AG04449 (cell line): Measurements from ENCODE around the gene PUM1.
"Not testable (repeated sequence)": the region's sequence is repeated elsewhere in the genome, so short reads cannot be mapped to it uniquely, and the experiment has no call there.

Source experiments
- CTCF ChIA-PET: fragments of 350-600 bp; formaldehyde crosslinking; extraction: SDS; loops from one replicate; lab custom pipeline; 2021; ENCODE audit warnings: antibody characterized with exemption; lab: Yijun Ruan, JAX
- POLR2A ChIA-PET: fragments of 400-600, 350-600 bp; formaldehyde crosslinking; extraction: SDS; loops from one replicate; lab custom pipeline; 2020; ENCODE audit warnings: antibody characterized with exemption, inconsistent platforms; lab: Yijun Ruan, JAX
- DNase-seq: peaks from one replicate; pipeline ENCODE4 v3.0.0-alpha.2; 2010; ENCODE audit warnings: low read depth, low spot score
- H3K4me3 ChIP-seq: 2 replicates; pipeline ENCODE4 v1.5.1; 2011; ENCODE audit warnings: low read depth, mild to moderate bottlenecking, control low read depth, low read length
- TF ChIP-seq, protein P1 (sequence below): IDR thresholded peaks from one replicate; pipeline ENCODE4 v1.5.1; 2011; ENCODE audit warnings: mild to moderate bottlenecking, moderate library complexity, low read length, control low read depth, inconsistent platforms; ENCODE audit not compliant: insufficient read depth; ENCODE audit errors: missing control alignments

The PUM1 gene

GRCh38 chr1:31064111-31064717, 1.3 kb downstream of the PUM1 start:
- CTCF ChIA-PET, result interaction anchor here (1.0 to 2.9 kb wide), 2 partner anchors 120 to 135 kb away, joined by 3 to 8 read pairs; no protein-coding TSS in a partner anchor

GRCh38 chr1:31063631-31064030, 1.9 kb downstream of the PUM1 start:
- ChIA-PET CTCF (interaction anchor here (1.0 to 2.9 kb wide), 2 partner anchors 120 to 135 kb away, joined by 3 to 8 read pairs; no protein-coding TSS in a partner anchor), POLR2A (no interaction called here)
- H3K4me3 ChIP-seq, result peak overlapping the region; percentile 89
- no peak for DNase-seq
- TF ChIP-seq, protein P1, sequence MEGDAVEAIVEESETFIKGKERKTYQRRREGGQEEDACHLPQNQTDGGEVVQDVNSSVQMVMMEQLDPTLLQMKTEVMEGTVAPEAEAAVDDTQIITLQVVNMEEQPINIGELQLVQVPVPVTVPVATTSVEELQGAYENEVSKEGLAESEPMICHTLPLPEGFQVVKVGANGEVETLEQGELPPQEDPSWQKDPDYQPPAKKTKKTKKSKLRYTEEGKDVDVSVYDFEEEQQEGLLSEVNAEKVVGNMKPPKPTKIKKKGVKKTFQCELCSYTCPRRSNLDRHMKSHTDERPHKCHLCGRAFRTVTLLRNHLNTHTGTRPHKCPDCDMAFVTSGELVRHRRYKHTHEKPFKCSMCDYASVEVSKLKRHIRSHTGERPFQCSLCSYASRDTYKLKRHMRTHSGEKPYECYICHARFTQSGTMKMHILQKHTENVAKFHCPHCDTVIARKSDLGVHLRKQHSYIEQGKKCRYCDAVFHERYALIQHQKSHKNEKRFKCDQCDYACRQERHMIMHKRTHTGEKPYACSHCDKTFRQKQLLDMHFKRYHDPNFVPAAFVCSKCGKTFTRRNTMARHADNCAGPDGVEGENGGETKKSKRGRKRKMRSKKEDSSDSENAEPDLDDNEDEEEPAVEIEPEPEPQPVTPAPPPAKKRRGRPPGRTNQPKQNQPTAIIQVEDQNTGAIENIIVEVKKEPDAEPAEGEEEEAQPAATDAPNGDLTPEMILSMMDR, result no peak

More at GRCh38 chr1:31064111-31064717, 1.3 kb downstream of the PUM1 start:
- H3K4me3 ChIP-seq, result peak overlapping the region; percentile 89
- POLR2A ChIA-PET, result interaction anchor here (0.6 to 1.3 kb wide), 3 partner anchors 88 to 868 kb away, joined by 3 to 4 read pairs (median 4); no protein-coding TSS in a partner anchor
- no peak for DNase-seq
- TF ChIP-seq, protein P1, result no peak

DNA sequence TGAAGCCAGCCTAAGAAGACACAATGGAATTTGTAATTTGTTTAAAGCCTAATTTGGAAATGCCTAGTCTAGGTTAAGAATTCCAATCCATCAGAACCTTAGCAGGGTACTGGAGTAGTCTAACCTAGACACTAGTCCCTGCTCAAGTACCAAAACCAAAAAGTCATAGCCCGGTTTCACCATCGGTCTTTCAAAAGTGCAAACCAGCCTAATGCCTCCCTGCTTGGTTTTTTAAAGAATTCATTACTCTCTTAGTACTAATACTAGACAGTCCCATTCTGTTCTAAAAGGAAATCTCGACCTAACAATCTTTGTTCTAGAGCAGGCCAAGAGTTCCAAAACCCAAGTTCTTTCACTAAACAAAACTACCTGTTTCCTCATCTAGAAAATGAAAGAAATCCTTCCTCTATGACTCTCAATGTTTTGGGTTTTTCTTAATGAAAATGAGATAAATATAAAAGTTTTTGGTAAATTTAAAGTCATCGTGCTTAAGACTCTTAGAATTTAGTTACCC, 2.6 kb downstream of the PUM1 start:
- TF ChIP-seq, protein P1, result no peak
- CTCF ChIA-PET, result interaction anchor here (1.0 to 2.9 kb wide), 2 partner anchors 121 to 134 kb away, joined by 3 to 8 read pairs; no protein-coding TSS in a partner anchor
- POLR2A ChIA-PET, result no interaction called here
- DNase-seq, result no peak
- H3K4me3 ChIP-seq, result peak overlapping the region; percentile 89

DNA sequence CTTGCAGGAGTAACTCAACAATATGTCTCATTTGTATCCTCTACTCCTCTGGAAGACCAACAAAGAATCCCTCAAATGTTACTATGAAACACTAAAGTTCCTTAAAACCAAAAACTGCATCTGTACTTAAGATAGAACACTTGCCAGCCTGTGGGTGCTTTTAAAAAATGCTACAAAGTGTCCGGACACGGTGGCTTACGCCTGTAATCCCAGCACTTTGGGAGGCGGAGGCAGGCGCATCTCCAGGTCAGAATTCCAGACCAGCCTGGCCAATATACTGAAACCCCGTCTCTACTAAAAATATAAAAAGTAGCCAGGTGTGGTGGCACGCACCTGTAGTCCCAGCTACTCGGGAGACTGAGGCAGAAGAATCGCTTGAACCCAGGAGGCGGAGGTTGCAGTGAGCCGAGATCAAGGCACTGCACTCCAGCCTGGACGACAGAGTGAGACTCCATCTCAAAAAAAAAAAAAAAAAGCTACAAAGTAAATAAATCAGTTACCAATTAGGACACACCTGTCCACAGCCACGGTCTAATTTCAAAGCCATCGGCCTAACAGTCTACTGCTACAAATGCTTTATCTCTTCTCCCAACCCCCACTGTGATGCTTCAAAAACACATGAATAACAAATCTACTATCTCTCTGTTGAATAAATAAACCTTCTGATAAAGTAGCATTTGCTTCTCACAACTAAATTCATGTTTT, 3.2 kb downstream of the PUM1 start:
- POLR2A ChIA-PET, result interaction anchor here (0.7 kb wide), 1 partner anchor 305 kb away, joined by 3 read pairs; no protein-coding TSS in a partner anchor
- DNase-seq, CTCF ChIA-PET, H3K4me3 ChIP-seq: not testable (repeated sequence)

DNA sequence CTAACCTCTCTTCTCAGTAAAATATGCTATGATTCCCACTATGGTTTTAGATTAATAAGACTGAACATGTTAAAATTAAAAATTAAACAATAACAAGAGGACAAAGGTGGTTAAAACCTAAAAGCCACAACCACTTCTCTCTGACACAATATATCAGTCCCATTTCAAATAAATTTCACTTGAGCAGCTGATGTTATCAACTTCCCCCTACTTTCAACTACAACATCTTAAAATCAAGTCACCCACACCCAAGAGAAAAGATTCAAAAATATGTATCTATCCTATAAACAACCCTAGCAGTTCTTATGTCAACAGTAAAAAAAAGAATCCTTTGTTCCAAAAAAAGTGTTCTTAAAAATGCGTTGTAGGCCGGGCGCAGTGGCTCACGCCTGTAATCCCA, 7.5 kb downstream of the PUM1 start:
- TF ChIP-seq, protein P1, result no peak
- CTCF ChIA-PET, result no interaction called here
- POLR2A ChIA-PET, result no interaction called here
- no peak for DNase-seq
- H3K4me3 ChIP-seq, result no peak overlapping the region

GRCh38 chr1:31055953-31056352, 9.6 kb downstream of the PUM1 start:
- POLR2A ChIA-PET, result no interaction called here
- H3K4me3 ChIP-seq, result no peak overlapping the region
- no peak for DNase-seq
- TF ChIP-seq, protein P1, result no peak
- CTCF ChIA-PET, result no interaction called here
